ENCODE data around the gene KHDC1L.

DNA sequence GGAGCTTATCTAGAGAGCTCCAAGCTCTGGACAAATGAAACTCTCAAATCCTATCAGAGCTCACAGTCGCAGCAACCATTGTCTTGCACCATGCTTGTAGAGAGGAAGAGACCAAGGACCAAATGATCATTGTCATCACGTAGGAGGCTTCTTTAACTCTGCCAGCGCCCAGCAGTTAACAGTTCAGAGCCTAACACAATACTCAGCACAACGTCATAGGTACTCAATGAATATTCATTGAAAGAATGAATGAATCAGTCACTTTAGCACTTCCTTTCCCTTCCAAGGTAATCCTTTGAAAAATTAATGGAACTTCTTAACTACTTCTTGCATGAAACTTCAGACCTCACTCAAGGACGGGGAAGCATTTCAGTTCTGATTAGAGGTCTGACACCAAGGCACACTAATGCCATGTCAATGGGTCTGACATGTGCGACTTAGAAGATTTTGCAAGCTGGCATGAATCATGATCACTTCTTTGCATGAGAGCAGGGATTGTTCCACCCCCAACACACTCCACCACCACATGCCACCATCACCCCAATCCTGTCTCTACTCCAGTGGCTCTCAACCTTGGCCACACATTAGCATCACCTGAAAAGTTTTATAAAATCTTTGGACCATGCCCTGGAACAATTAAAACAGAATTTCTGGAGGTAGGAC lies 45.1 kb downstream of the KHDC1L start:
- TF ChIP-seq EZH2phosphoT487 (IDR thresholded peaks at IDR 0.05; ENCODE audit: low read depth), result no peak
- TF ChIP-seq, protein P1, sequence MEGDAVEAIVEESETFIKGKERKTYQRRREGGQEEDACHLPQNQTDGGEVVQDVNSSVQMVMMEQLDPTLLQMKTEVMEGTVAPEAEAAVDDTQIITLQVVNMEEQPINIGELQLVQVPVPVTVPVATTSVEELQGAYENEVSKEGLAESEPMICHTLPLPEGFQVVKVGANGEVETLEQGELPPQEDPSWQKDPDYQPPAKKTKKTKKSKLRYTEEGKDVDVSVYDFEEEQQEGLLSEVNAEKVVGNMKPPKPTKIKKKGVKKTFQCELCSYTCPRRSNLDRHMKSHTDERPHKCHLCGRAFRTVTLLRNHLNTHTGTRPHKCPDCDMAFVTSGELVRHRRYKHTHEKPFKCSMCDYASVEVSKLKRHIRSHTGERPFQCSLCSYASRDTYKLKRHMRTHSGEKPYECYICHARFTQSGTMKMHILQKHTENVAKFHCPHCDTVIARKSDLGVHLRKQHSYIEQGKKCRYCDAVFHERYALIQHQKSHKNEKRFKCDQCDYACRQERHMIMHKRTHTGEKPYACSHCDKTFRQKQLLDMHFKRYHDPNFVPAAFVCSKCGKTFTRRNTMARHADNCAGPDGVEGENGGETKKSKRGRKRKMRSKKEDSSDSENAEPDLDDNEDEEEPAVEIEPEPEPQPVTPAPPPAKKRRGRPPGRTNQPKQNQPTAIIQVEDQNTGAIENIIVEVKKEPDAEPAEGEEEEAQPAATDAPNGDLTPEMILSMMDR (IDR thresholded peaks at IDR 0.05; ENCODE audit: low read depth, low read length), result no peak

Data from OCI-LY3 (cell line).